Spleen (tissue), 11 donors: ENCODE data around the gene GPC4. TPM values are rescaled to one million over a fixed set of nuclear protein-coding genes. Genes with fewer than 3 reads are reported as not detected.

Experiments used
- DNase-seq: peaks from one replicate; pipeline ENCODE4 v3.0.0-alpha.2; 2020
- H3K27ac ChIP-seq, 8 donors: fragments of 200-600 bp; sonication (generic) in 7 of 8; 1 replicate in 4 of 8; 2 replicates in 4 of 8; pipeline versions ENCODE4 v1.5.0 to v1.8.0; 2016 to 2021; ENCODE audit warnings: inconsistent platforms in 4 of 8, mild to moderate bottlenecking in 4 of 8, moderate library complexity in 1 of 8
- H3K27me3 ChIP-seq, 7 donors: fragments of 200-600 bp; sonication (generic) in 6 of 7; replicated peaks in 1 of 7; 1 replicate in 4 of 7; 2 replicates in 3 of 7; pipeline versions ENCODE4 v1.5.0 to v1.8.0; 2016 to 2021; ENCODE audit warnings: inconsistent platforms in 3 of 7, mild to moderate bottlenecking in 1 of 7
- H3K36me3 ChIP-seq, 6 donors: fragments of 200-600 bp; sonication (generic) in 5 of 6; 1 replicate in 4 of 6; 2 replicates in 2 of 6; pipeline versions ENCODE4 v1.5.0 to v1.8.0; 2016 to 2021; ENCODE audit warnings: inconsistent platforms in 2 of 6
- H3K4me1 ChIP-seq, 6 donors: fragments of 200-600 bp; sonication (generic) in 5 of 6; 1 replicate in 3 of 6; 2 replicates in 3 of 6; pipeline versions ENCODE4 v1.5.0 to v1.8.0; 2016 to 2021; ENCODE audit warnings: inconsistent platforms in 3 of 6
- H3K4me3 ChIP-seq, 8 donors: fragments of 200-600 bp; sonication (generic) in 7 of 8; 1 replicate in 4 of 8; 2 replicates in 4 of 8; pipeline versions ENCODE4 v1.5.0 to v1.8.0; 2016 to 2021; ENCODE audit warnings: inconsistent platforms in 4 of 8, mild to moderate bottlenecking in 4 of 8, moderate library complexity in 2 of 8
- H3K9me3 ChIP-seq, 8 donors: fragments of 200-600 bp; sonication (generic) in 7 of 8; 1 replicate in 4 of 8; 2 replicates in 4 of 8; pipeline versions ENCODE4 v1.5.0 to v1.8.0; 2016 to 2021; ENCODE audit warnings: inconsistent platforms in 4 of 8
- POLR2A ChIP-seq, 3 donors: fragments of 450-650 bp; IDR thresholded peaks; one replicate each; pipeline ENCODE4 v1.5.1; 2017; ENCODE audit warnings: antibody characterized with exemption in 3 of 3, mild to moderate bottlenecking in 1 of 3
- POLR2AphosphoS5 ChIP-seq, 3 donors: sonication (generic); formaldehyde crosslinking; IDR thresholded peaks; one replicate each; pipeline ENCODE4 v1.5.1; 2017; ENCODE audit warnings: antibody characterized with exemption in 3 of 3
- WGBS, 5 donors: extraction: QIAGEN DNeasy Blood & Tissue Kit in 3 of 5; methylation state at CpG; one replicate each; pipeline versions ENCODE4 v1.1.5 to v1.1.7; 2013 to 2018; 5-methylcytosine and 5-hydroxymethylcytosine counted together
- intact Hi-C: fragments of 100-400 bp; cut with DNase I; formaldehyde crosslinking; loops from one replicate; pipeline ENCODE4 v1.15.0; 2023; ENCODE audit warnings: low total_unique reads
- polyA plus RNA-seq, 3 donors: library from polyadenylated mRNA; stranded (reverse); fragments of 200-250 nt; gene quantifications; one replicate each; pipeline ENCODE4 v1.2.1, GENCODE V29; 2013
- total RNA-seq, 7 donors: library from RNA; depleted of rRNA in 3 of 7; stranded (reverse); fragments of >200 nt in 3 of 7; fragmentation: NEBNext Ultra II Directional in 4 of 7; extraction: Animal tissue kit (Norgen Biotek cat#: 25700) in 4 of 7; gene quantifications; one replicate each; pipeline versions ENCODE4 v1.1.0 to v1.2.1, GENCODE V29; 2016 to 2021
- TF ChIP-seq, protein P1 (sequence below), 11 experiments: fragments of 200-600 bp in 7 of 11; fragments of 450-650 bp in 4 of 11; sonication (generic) in 4 of 11; IDR thresholded peaks in 8 of 11; conservative IDR thresholded peaks in 3 of 11; 1 replicate in 7 of 11; 2 replicates in 4 of 11; pipeline versions ENCODE4 v1.4.0 to v1.8.0; 2016 to 2021; ENCODE audit warnings: antibody characterized with exemption in 11 of 11, inconsistent platforms in 4 of 11, mild to moderate bottlenecking in 1 of 11
- donor health status: healthy with polysubstance abuse.
- donor health status: DM: no; HTN: no; CAD: no; lungs with moderate emphysema.
- donor health status: DM: no; HTN: no; CAD: no.
- donor health status: Bipolar disorder and iron deficiency.
- donor health status: healthy.
- donor health status: DM: no; HTN: no; CAD: no.
- donor health status: DM: yes; HTN: yes; CAD: no.

GPC4 gene
- total and polyA plus RNA-seq, 10 donors, result 0.70 to 17.7 (median 4.9) TPM

- TF ChIP-seq, protein P1, sequence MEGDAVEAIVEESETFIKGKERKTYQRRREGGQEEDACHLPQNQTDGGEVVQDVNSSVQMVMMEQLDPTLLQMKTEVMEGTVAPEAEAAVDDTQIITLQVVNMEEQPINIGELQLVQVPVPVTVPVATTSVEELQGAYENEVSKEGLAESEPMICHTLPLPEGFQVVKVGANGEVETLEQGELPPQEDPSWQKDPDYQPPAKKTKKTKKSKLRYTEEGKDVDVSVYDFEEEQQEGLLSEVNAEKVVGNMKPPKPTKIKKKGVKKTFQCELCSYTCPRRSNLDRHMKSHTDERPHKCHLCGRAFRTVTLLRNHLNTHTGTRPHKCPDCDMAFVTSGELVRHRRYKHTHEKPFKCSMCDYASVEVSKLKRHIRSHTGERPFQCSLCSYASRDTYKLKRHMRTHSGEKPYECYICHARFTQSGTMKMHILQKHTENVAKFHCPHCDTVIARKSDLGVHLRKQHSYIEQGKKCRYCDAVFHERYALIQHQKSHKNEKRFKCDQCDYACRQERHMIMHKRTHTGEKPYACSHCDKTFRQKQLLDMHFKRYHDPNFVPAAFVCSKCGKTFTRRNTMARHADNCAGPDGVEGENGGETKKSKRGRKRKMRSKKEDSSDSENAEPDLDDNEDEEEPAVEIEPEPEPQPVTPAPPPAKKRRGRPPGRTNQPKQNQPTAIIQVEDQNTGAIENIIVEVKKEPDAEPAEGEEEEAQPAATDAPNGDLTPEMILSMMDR (IDR thresholded peaks at IDR 0.05 in 8 of 11, conservative IDR thresholded peaks at IDR 0.05 in 3 of 11), result no peak
- no peak for TF ChIP-seq POLR2AphosphoS5 (IDR thresholded peaks at IDR 0.05)
- TF ChIP-seq POLR2A (IDR thresholded peaks at IDR 0.05), result no peak
- Histone ChIP-seq H3K4me1 (no peaks in the 10 kb centered on the region), H3K9me3 (no peaks in the 10 kb centered on the region), H3K27me3 (peaks cover 0 to 7% (median 0%) of the 10 kb centered on the region in 7 donors), H3K27ac (no peak overlapping the region), H3K4me3 (no peak overlapping the region), H3K36me3 (no peaks in the 10 kb centered on the region)
- DNase-seq, result no peak
- WGBS, 5 donors, result 51 to 75% (median 65%) methylated on average over 6 to 7 of the region's 7 CpGs
- intact Hi-C loops, result no loop called here
These were observed 39.5 kb downstream of the GPC4 start for GRCh38 chrX:133375615-133376340.

GRCh38 chrX:133374874-133375387, 40.4 kb downstream of the GPC4 start:
- TF ChIP-seq POLR2A (IDR thresholded peaks at IDR 0.05) (no peak), POLR2AphosphoS5 (IDR thresholded peaks at IDR 0.05) (no peak)
- TF ChIP-seq, protein P1 (IDR thresholded peaks at IDR 0.05 in 8 of 11, conservative IDR thresholded peaks at IDR 0.05 in 3 of 11), result no peak
- no peaks in the 10 kb centered on the region for H3K4me1 ChIP-seq
- H3K27me3 ChIP-seq, result peaks cover 0 to 7% (median 0%) of the 10 kb centered on the region in 7 donors
- no peaks in the 10 kb centered on the region for H3K36me3 ChIP-seq
- H3K9me3 ChIP-seq, result no peaks in the 10 kb centered on the region
- no peak overlapping the region for H3K27ac ChIP-seq
- intact Hi-C loops, result no loop called here
- DNase-seq, result no peak
- no peak overlapping the region for H3K4me3 ChIP-seq
- 58 to 80% (median 75%) methylated on average over 2 of the region's 2 CpGs for WGBS, 5 donors

DNA sequence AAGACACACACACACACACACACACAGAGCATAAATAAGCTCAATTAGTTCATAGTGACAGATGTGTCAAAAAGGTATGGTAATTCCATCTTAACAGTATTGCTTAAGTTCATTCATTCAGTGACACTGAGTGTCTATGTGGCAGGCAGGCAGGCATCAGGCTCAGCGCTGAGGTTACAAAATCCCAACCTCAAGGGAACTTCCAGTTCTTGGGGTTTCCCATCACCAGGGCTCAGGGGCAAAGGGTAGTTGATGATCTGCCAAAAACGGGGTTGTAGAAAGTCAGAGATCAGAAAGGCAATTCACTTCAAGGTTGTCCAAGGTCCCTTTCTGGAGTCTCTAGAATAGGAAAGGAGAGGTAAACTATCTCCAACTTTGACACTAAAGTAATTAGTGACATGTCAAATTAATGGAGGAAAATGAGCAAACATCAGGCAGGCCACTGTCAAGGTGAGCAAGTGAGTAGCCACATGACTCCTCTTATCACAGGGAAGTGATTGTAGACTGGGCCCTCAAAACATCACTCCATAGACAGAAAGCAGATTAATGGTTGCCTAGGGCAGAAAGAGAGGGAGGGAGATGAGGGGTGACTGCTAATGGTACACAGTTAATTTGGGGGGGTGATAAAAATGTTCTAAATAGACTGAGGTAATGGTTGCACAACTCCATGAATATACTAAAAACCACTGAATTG, 41.8 kb downstream of the GPC4 start:
- no peak for DNase-seq
- TF ChIP-seq, protein P1 (IDR thresholded peaks at IDR 0.05 in 8 of 11, conservative IDR thresholded peaks at IDR 0.05 in 3 of 11), result no peak
- no peak for TF ChIP-seq POLR2AphosphoS5 (IDR thresholded peaks at IDR 0.05)
- TF ChIP-seq POLR2A (IDR thresholded peaks at IDR 0.05), result no peak
- WGBS, 5 donors, result 33 to 67% (median 57%) methylated on average over 1 to 2 of the region's 2 CpGs
- no peaks in the 10 kb centered on the region for H3K4me1 ChIP-seq
- no peaks in the 10 kb centered on the region for H3K9me3 ChIP-seq
- intact Hi-C loops, result no loop called here
- no peaks in the 10 kb centered on the region for H3K36me3 ChIP-seq
- H3K27ac ChIP-seq, result no peak overlapping the region
- H3K27me3 ChIP-seq, result peaks cover 0 to 7% (median 0%) of the 10 kb centered on the region in 7 donors
- H3K4me3 ChIP-seq, result no peak overlapping the region

DNA sequence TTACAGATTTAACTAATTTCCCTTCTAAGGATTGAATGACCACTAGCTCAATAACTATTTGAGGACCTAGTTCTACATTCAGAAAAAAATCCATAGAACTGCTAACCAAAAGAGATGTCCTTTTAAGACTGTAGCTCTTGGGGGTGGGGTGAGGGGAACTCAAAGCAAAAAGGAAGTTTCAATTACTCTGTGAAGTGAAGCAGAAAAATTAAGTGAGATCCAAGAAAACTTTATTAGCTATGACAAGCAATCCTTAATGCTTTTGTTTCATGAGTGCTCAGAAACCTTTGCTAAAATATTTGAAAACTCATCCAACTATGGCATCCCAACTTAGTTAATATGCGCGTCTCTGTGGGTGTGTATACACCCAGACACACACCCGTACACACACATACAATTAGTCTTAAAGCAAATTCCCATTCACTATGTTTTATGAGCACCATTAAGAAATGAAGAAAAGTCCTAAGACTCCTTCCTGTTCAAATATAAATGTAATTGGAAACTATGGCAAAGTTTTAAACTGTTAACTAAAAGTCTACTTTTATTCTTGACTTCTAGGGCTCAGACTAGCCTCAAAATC, 44.5 kb downstream of the GPC4 start:
- H3K4me1 ChIP-seq, result no peaks in the 10 kb centered on the region
- no peaks in the 10 kb centered on the region for H3K9me3 ChIP-seq
- WGBS, 5 donors, result 86 to 98% (median 93%) methylated on average over 3 of the region's 3 CpGs
- intact Hi-C loops, result no loop called here
- H3K27me3 ChIP-seq, result no peaks in the 10 kb centered on the region
- H3K4me3 ChIP-seq, result no peak overlapping the region
- no peak for DNase-seq
- H3K27ac ChIP-seq, result no peak overlapping the region
- TF ChIP-seq POLR2AphosphoS5 (IDR thresholded peaks at IDR 0.05) (no peak), POLR2A (IDR thresholded peaks at IDR 0.05) (no peak)
- TF ChIP-seq, protein P1 (IDR thresholded peaks at IDR 0.05 in 8 of 11, conservative IDR thresholded peaks at IDR 0.05 in 3 of 11), result no peak
- H3K36me3 ChIP-seq, result no peaks in the 10 kb centered on the region
